ENCODE measurements around the gene SLC7A11.

SLC7A11 gene

DNA sequence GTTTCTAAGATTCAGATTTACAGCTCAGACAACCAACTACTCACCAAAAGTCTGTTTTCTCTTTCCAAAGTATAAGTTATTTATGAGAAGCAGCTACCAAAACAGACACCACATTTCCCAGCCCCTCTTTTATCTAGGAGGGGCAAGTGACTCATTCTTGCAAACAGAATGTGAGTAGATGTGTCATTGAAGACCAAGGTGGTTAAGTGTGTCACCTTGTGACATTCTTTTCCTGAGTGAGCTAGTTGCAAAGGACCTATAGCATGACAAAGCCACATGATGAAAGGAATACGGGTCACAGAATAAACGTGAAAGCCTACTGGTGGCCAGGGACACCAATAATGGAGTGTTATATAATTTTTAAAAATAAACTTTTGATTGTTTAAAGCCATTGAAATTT lies 50.0 kb downstream of the SLC7A11 start:
- no peak overlapping the region for H4K91ac ChIP-seq (ENCODE audit: low read depth, low read length)
- WGBS (ENCODE audit: extremely low coverage, insufficient coverage, insufficient read length): no CpG with 5 or more reads among the region's 2 CpGs
- no peak overlapping the region for H3K23ac ChIP-seq (ENCODE audit: low read length)
- H3K9me3 ChIP-seq (ENCODE audit: insufficient read depth, low read depth, low read length): no peaks in the 10 kb centered on the region
- no peak overlapping the region for H3K4me2 ChIP-seq (ENCODE audit: low read length)
- no peak overlapping the region for H2BK5ac ChIP-seq (ENCODE audit: low read depth, low read length, poor library complexity)
- no peak overlapping the region for H2BK120ac ChIP-seq (ENCODE audit: insufficient read depth, low read length, poor library complexity)
- no peak overlapping the region for H3K27ac ChIP-seq (ENCODE audit: low read depth, low read length)
- H2AFZ ChIP-seq (ENCODE audit: insufficient read depth, low read length, poor library complexity): no peak overlapping the region
- H3K4me3 ChIP-seq (ENCODE audit: low read depth, low read length): no peak overlapping the region
- no peaks in the 10 kb centered on the region for H3K4me1 ChIP-seq (ENCODE audit: control insufficient read depth in 1 of 2, insufficient read depth in 2 of 2, low read length in 2 of 2)
- no peaks in the 10 kb centered on the region for H3K36me3 ChIP-seq (ENCODE audit: control insufficient read depth in 1 of 2, insufficient read depth in 2 of 2, low read length in 2 of 2)
- H2BK12ac ChIP-seq (ENCODE audit: low read length): no peak overlapping the region
- H2AK5ac ChIP-seq (ENCODE audit: low read length): no peak overlapping the region
- no peak overlapping the region for H3K14ac ChIP-seq (ENCODE audit: low read length)
- no peaks in the 10 kb centered on the region for H3K79me2 ChIP-seq (ENCODE audit: control insufficient read depth, insufficient read depth, low read length, poor library complexity)
- H3K18ac ChIP-seq (ENCODE audit: low read length): no peak overlapping the region
- DNase-seq: peak in 1 of 2 donors; percentile 4
- H4K12ac ChIP-seq (ENCODE audit: low read depth, low read length): no peak overlapping the region
- no peak overlapping the region for H3K4ac ChIP-seq (ENCODE audit: low read depth, low read length)
- no peak overlapping the region for H4K8ac ChIP-seq (ENCODE audit: low read depth, low read length)
- no peaks in the 10 kb centered on the region for H3K79me1 ChIP-seq (ENCODE audit: low read length)
- H3K27me3 ChIP-seq (ENCODE audit: insufficient read depth, low read length): no peaks in the 10 kb centered on the region
- no peak overlapping the region for H3K9ac ChIP-seq (ENCODE audit: low read length)

DNA sequence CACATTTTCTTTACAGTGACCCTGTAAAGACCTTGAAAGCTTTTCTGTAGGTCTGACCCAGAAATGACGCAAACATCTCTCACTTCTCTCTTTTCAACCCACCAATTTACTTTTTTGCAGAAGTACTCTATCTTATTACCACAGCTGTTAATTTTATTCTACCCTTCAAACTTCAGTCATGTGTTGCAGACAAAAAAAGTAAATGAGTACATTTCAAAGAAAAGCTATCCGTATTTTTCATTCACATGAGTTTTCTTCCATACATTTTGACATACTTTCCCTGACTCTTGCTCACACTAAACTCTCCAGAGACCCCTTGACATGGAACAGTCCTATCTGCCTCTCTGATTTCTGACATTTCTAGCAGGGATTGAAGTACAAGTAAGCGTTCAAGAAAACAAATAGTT lies 51.7 kb downstream of the SLC7A11 start:
- Histone ChIP-seq H3K36me3 (ENCODE audit: control insufficient read depth in 1 of 2, insufficient read depth in 2 of 2, low read length in 2 of 2) (no peaks in the 10 kb centered on the region), H2BK12ac (ENCODE audit: low read length) (no peak overlapping the region), H3K14ac (ENCODE audit: low read length) (no peak overlapping the region), H3K9me3 (ENCODE audit: insufficient read depth, low read depth, low read length) (no peaks in the 10 kb centered on the region), H2AFZ (ENCODE audit: insufficient read depth, low read length, poor library complexity) (no peak overlapping the region), H3K4me1 (ENCODE audit: control insufficient read depth in 1 of 2, insufficient read depth in 2 of 2, low read length in 2 of 2) (no peaks in the 10 kb centered on the region), H2BK120ac (ENCODE audit: insufficient read depth, low read length, poor library complexity) (no peak overlapping the region), H2AK5ac (ENCODE audit: low read length) (no peak overlapping the region), H3K18ac (ENCODE audit: low read length) (no peak overlapping the region), H4K12ac (ENCODE audit: low read depth, low read length) (no peak overlapping the region), H2BK5ac (ENCODE audit: low read depth, low read length, poor library complexity) (no peak overlapping the region), H3K4me3 (ENCODE audit: low read depth, low read length) (no peak overlapping the region), H3K23ac (ENCODE audit: low read length) (no peak overlapping the region), H3K4ac (ENCODE audit: low read depth, low read length) (no peak overlapping the region), H3K27me3 (ENCODE audit: insufficient read depth, low read length) (no peaks in the 10 kb centered on the region), H3K79me2 (ENCODE audit: control insufficient read depth, insufficient read depth, low read length, poor library complexity) (no peaks in the 10 kb centered on the region), H3K9ac (ENCODE audit: low read length) (no peak overlapping the region), H3K4me2 (ENCODE audit: low read length) (no peak overlapping the region), H4K8ac (ENCODE audit: low read depth, low read length) (no peak overlapping the region), H4K91ac (ENCODE audit: low read depth, low read length) (no peak overlapping the region), H3K27ac (ENCODE audit: low read depth, low read length) (no peak overlapping the region), H3K79me1 (ENCODE audit: low read length) (peaks cover 2% of the 10 kb centered on the region)
- peak in 1 of 2 donors; percentile 4 for DNase-seq
- WGBS (ENCODE audit: extremely low coverage, insufficient coverage, insufficient read length): no CpG with 5 or more reads among the region's 3 CpGs

DNA sequence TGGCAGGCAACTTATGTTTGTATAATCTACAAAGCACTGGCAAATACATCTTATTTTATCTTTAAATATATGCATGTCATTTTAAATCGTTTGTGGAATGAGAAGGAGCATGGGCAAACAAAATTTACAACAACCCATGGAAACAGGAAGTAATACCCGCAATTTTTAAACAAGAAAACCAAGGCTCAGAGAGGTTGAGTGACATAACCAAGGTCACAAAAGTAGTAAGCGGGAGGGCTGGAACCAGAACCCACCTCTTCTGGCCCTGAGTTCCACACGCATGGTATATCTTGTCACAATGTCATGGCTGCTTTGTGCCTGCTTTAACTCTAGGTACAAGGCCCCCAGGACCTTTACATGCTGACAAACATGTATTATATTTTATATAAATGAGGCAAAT lies 52.9 kb downstream of the SLC7A11 start:
- Histone ChIP-seq H3K36me3 (ENCODE audit: control insufficient read depth in 1 of 2, insufficient read depth in 2 of 2, low read length in 2 of 2) (no peaks in the 10 kb centered on the region), H3K9me3 (ENCODE audit: insufficient read depth, low read depth, low read length) (no peaks in the 10 kb centered on the region), H2AK5ac (ENCODE audit: low read length) (no peak overlapping the region), H4K91ac (ENCODE audit: low read depth, low read length) (no peak overlapping the region), H2BK12ac (ENCODE audit: low read length) (no peak overlapping the region), H3K23ac (ENCODE audit: low read length) (no peak overlapping the region), H3K4me1 (ENCODE audit: control insufficient read depth in 1 of 2, insufficient read depth in 2 of 2, low read length in 2 of 2) (no peaks in the 10 kb centered on the region), H2BK5ac (ENCODE audit: low read depth, low read length, poor library complexity) (no peak overlapping the region), H2AFZ (ENCODE audit: insufficient read depth, low read length, poor library complexity) (no peak overlapping the region), H3K27me3 (ENCODE audit: insufficient read depth, low read length) (no peaks in the 10 kb centered on the region), H3K4ac (ENCODE audit: low read depth, low read length) (no peak overlapping the region), H3K27ac (ENCODE audit: low read depth, low read length) (no peak overlapping the region), H3K79me1 (ENCODE audit: low read length) (peaks cover 2% of the 10 kb centered on the region), H4K12ac (ENCODE audit: low read depth, low read length) (no peak overlapping the region), H4K8ac (ENCODE audit: low read depth, low read length) (no peak overlapping the region), H3K79me2 (ENCODE audit: control insufficient read depth, insufficient read depth, low read length, poor library complexity) (no peaks in the 10 kb centered on the region), H2BK120ac (ENCODE audit: insufficient read depth, low read length, poor library complexity) (no peak overlapping the region), H3K9ac (ENCODE audit: low read length) (no peak overlapping the region), H3K4me2 (ENCODE audit: low read length) (no peak overlapping the region), H3K14ac (ENCODE audit: low read length) (no peak overlapping the region), H3K4me3 (ENCODE audit: low read depth, low read length) (no peak overlapping the region), H3K18ac (ENCODE audit: low read length) (no peak overlapping the region)
- no peak for DNase-seq
- no CpG with 5 or more reads among the region's 4 CpGs for WGBS (ENCODE audit: extremely low coverage, insufficient coverage, insufficient read length)

DNA sequence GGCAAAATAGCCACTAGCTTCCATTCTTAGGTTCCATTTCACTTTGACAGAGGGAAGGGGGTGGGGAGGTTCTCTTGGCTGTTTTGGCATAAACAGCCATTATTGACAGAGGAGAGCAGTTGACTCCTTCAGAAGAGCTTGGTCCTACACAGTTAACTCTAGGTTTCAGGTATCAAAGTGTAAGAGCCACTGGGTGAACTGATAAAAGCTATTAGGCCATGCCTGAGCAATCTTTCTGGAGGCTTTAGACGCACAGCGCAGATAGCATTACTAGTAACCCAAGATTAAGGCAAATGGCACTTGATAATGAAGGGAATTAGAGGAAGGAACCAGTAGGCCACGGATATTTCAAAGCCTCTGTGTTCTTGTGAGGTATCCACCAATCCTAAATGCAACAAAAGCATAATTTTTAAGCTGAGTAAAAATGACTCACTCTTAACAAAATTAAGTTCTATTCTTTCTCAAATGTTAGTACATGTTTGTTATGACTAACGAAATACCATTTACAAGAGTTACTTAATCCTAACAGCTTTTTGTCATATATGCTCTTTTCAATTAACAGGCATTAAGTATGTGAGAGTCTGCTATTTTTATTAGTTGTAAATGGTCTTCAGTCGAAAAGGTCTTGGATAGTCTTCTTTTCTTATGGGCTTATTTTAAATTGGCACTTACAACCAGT lies 53.6 kb downstream of the SLC7A11 start:
- H2BK12ac ChIP-seq (ENCODE audit: low read length): no peak overlapping the region
- H3K23ac ChIP-seq (ENCODE audit: low read length): no peak overlapping the region
- no peak overlapping the region for H2AFZ ChIP-seq (ENCODE audit: insufficient read depth, low read length, poor library complexity)
- no peak overlapping the region for H3K27ac ChIP-seq (ENCODE audit: low read depth, low read length)
- whole genome bisulfite sequencing (ENCODE audit: extremely low coverage, insufficient coverage, insufficient read length): no CpG with 5 or more reads among the region's 5 CpGs
- H3K36me3 ChIP-seq (ENCODE audit: control insufficient read depth in 1 of 2, insufficient read depth in 2 of 2, low read length in 2 of 2): no peaks in the 10 kb centered on the region
- no peak overlapping the region for H2BK120ac ChIP-seq (ENCODE audit: insufficient read depth, low read length, poor library complexity)
- DNase-seq: no peak
- H3K27me3 ChIP-seq (ENCODE audit: insufficient read depth, low read length): no peaks in the 10 kb centered on the region
- H3K9me3 ChIP-seq (ENCODE audit: insufficient read depth, low read depth, low read length): no peaks in the 10 kb centered on the region
- no peak overlapping the region for H4K91ac ChIP-seq (ENCODE audit: low read depth, low read length)
- no peak overlapping the region for H3K4me2 ChIP-seq (ENCODE audit: low read length)
- no peak overlapping the region for H4K8ac ChIP-seq (ENCODE audit: low read depth, low read length)
- no peak overlapping the region for H2AK5ac ChIP-seq (ENCODE audit: low read length)
- H3K79me2 ChIP-seq (ENCODE audit: control insufficient read depth, insufficient read depth, low read length, poor library complexity): no peaks in the 10 kb centered on the region
- no peak overlapping the region for H3K14ac ChIP-seq (ENCODE audit: low read length)
- peaks cover 2% of the 10 kb centered on the region for H3K79me1 ChIP-seq (ENCODE audit: low read length)
- H3K4me3 ChIP-seq (ENCODE audit: low read depth, low read length): no peak overlapping the region
- no peak overlapping the region for H3K9ac ChIP-seq (ENCODE audit: low read length)
- no peak overlapping the region for H3K4ac ChIP-seq (ENCODE audit: low read depth, low read length)
- no peak overlapping the region for H2BK5ac ChIP-seq (ENCODE audit: low read depth, low read length, poor library complexity)
- no peaks in the 10 kb centered on the region for H3K4me1 ChIP-seq (ENCODE audit: control insufficient read depth in 1 of 2, insufficient read depth in 2 of 2, low read length in 2 of 2)
- no peak overlapping the region for H3K18ac ChIP-seq (ENCODE audit: low read length)
- no peak overlapping the region for H4K12ac ChIP-seq (ENCODE audit: low read depth, low read length)
